Right lobe of liver (tissue), 6 donors: ENCODE data around the gene ONECUT1. TPM values are rescaled to one million over a fixed set of nuclear protein-coding genes. Genes with fewer than 3 reads are reported as not detected.

Source experiments
- ATAC-seq, 4 donors: fragments of 200-7000 bp; cut with Tn5 transposase; one replicate each; pipeline ENCODE4 v1.9.1; 2020; ENCODE audit warnings: mild to moderate bottlenecking in 4 of 4, moderate library complexity in 4 of 4
- DNase-seq, 3 donors: peaks; one replicate each; pipeline ENCODE4 v3.0.0-alpha.2; 2020
- H3K27ac ChIP-seq, 3 donors: fragments of 200-600 bp; one replicate each; pipeline ENCODE4 v1.8.0; 2022
- H3K27me3 ChIP-seq, 2 donors: fragments of 200-600 bp; one replicate each; pipeline ENCODE4 v1.8.0; 2022
- H3K36me3 ChIP-seq, 4 donors: fragments of 200-600 bp; sonication (generic) in 1 of 4; one replicate each; pipeline versions ENCODE4 v1.5.1 to v1.8.0; 2017 to 2022; ENCODE audit warnings: control low read depth in 1 of 4
- H3K4me1 ChIP-seq, 4 donors: fragments of 200-600 bp; sonication (generic) in 1 of 4; one replicate each; pipeline versions ENCODE4 v1.5.1 to v1.8.0; 2017 to 2022; ENCODE audit warnings: control low read depth in 1 of 4
- H3K4me3 ChIP-seq, 3 donors: fragments of 200-600 bp; one replicate each; pipeline ENCODE4 v1.8.0; 2022
- H3K9me3 ChIP-seq, 4 donors: fragments of 200-600 bp; sonication (generic) in 1 of 4; one replicate each; pipeline versions ENCODE4 v1.5.1 to v1.8.0; 2017 to 2022; ENCODE audit warnings: control low read depth in 1 of 4
- CTCF ChIP-seq, 4 donors: fragments of 200-600 bp in 3 of 4; fragments of 450-650 bp in 1 of 4; IDR thresholded peaks; one replicate each; pipeline versions ENCODE4 v1.5.1 to v1.8.0; 2016 to 2022; ENCODE audit warnings: antibody characterized with exemption in 4 of 4, mild to moderate bottlenecking in 2 of 4
- POLR2A ChIP-seq: fragments of 450-650 bp; IDR thresholded peaks from one replicate; pipeline ENCODE4 v1.6.1; 2017; ENCODE audit warnings: antibody characterized with exemption, mild to moderate bottlenecking
- WGBS: methylation state at CpG from one replicate; pipeline ENCODE4 v1.1.6; 2018; ENCODE audit warnings: low coverage, low lambda C conversion rate; ENCODE audit not compliant: insufficient coverage; ENCODE audit errors: missing lambda C conversion rate; 5-methylcytosine and 5-hydroxymethylcytosine counted together
- intact Hi-C, 2 donors: fragments of 100-400 bp; cut with DNase I; formaldehyde crosslinking; loops; one replicate each; pipeline versions ENCODE4 v1.11.2 to v1.14.1; 2022
- total RNA-seq, 6 experiments: library from RNA; depleted of rRNA in 2 of 6; stranded (reverse); fragments of >200 nt in 2 of 6; fragmentation: NEBNext Ultra II Directional in 3 of 6; extraction: Animal tissue kit (Norgen Biotek cat#: 25700) in 3 of 6; gene quantifications; one replicate each; pipeline versions ENCODE4 v1.1.0 to v1.2.4, GENCODE V29; 2016 to 2023
- donor health status: DM: no; HTN: yes; CAD: no.
- donor health status: DM: no; HTN: no; CAD: no.
- donor health status: DM: no; HTN: no; CAD: no.
- donor health status: DM: no; HTN: yes; CAD: no.
- donor health status: DM: no; HTN: yes; CAD: no.

ONECUT1 gene
- total RNA-seq, 6 experiments from 2014 or later, result 41.3 to 58.2 (median 52.5) TPM

DNA sequence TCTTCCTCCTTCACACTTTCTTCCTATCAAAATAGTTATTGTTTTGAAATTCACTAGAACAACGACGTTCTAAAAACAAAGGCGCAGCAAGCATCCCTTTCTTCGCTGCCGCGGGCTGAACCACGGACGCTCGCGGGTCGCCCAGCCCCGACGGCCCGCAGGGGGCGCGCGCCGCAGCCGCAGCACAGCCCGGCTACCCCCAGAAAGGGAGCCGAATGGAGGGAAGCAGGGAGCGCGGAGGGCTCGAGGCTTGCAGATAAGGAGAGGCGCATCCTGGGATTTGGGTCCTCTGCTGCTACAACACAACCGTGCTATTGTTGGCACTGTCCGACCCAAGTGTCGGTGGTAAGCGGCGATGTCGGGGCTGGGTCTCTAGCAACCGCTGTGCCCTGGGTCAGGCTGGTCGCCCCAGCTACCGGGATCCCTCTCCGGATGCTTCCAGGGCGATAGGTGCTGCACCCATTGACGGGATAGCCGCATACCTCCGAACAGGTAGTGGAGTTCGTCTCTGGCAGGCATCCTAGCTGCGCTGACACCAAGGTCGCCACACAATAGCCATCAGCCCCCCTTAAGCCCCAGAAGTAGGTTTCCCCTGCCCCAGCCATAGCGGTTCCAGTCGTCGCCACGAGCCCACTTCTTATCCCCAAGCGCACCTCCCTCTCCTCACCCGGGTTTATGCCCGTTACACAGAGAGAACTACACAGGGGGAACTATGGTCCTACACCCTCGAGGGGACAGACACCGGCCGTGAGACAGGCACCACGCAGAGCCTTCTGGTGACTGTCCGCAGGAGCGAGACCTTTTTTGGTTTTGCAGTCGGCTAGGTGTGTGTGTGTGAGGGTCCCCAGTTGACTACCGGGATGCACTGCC, 6.0 kb downstream of the ONECUT1 start:
- intact Hi-C loops, result loop anchor here (5.0 to 10.0 kb wide), 4 partner anchors 181 to 671 kb away; no protein-coding TSS in a partner anchor
- ATAC-seq, result peak; percentile 13 to 43 (median 24)
- no peaks in the 10 kb centered on the region for H3K27me3 ChIP-seq

GRCh38 chr15:52783191-52783829, 6.8 kb downstream of the ONECUT1 start:
- H3K27me3 ChIP-seq, result no peaks in the 10 kb centered on the region
- intact Hi-C loops, result loop anchor here (5.0 to 10.0 kb wide), 4 partner anchors 181 to 671 kb away; no protein-coding TSS in a partner anchor

More for the DNA sequence above, 6.0 kb downstream of the ONECUT1 start:
- Histone ChIP-seq H3K4me1 (peaks cover 0 to 36% (median 11%) of the 10 kb centered on the region in 4 donors), H3K27ac (peak overlapping the region; percentile 82 to 98 (median 83)), H3K4me3 (peak overlapping the region; percentile 66 to 82 (median 81)), H3K9me3 (no peaks in the 10 kb centered on the region), H3K36me3 (no peaks in the 10 kb centered on the region)
- under 1% methylated on average over 42 of the region's 57 CpGs for WGBS
- TF ChIP-seq POLR2A (peak; percentile 15), CTCF (IDR thresholded peaks at IDR 0.05) (peak; percentile 66 to 87 (median 79))
- DNase-seq, result peak; percentile 59 to 73 (median 62)

DNA sequence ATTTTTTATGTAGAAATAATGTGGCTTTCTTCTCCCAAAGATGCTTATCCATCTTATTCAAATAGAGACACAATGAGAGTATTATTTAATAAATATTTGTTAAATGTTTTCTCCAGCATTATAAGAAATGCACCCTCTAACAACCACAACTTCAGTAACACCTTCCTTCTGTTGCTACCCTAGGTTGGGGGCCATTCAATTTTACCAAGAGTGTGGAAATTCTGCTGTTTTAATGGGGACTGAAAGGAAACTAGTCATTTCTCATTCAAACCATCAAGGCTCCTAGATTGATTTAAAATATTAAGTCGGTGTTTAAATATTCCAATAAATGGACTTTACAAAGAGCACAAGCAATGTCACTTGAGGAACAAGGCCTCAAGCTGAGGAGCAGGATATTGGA, 7.6 kb downstream of the ONECUT1 start:
- no peak overlapping the region for H3K4me3 ChIP-seq
- TF ChIP-seq CTCF (IDR thresholded peaks at IDR 0.05) (no peak), POLR2A (no peak)
- intact Hi-C loops, result loop anchor here (5.0 to 10.0 kb wide), 4 partner anchors 182 to 672 kb away; no protein-coding TSS in a partner anchor
- H3K36me3 ChIP-seq, result no peaks in the 10 kb centered on the region
- 11% methylated on average over 1 of the region's 1 CpG for WGBS
- no peak for ATAC-seq
- H3K4me1 ChIP-seq, result peaks cover 0 to 50% (median 11%) of the 10 kb centered on the region in 4 donors
- no peaks in the 10 kb centered on the region for H3K27me3 ChIP-seq
- DNase-seq, result no peak
- H3K9me3 ChIP-seq, result no peaks in the 10 kb centered on the region
- peak overlapping the region in 1 of 3 donors; percentile 98 for H3K27ac ChIP-seq

More at GRCh38 chr15:52783191-52783829, 6.8 kb downstream of the ONECUT1 start:
- TF ChIP-seq CTCF (IDR thresholded peaks at IDR 0.05), result no peak
- TF ChIP-seq POLR2A, result no peak
- DNase-seq (peak in 2 of 3 donors; percentile 61 to 65), ATAC-seq (peak in 1 of 4 donors; percentile 3)
- no peaks in the 10 kb centered on the region for H3K36me3 ChIP-seq
- 7% methylated on average over 34 of the region's 34 CpGs for WGBS
- peak overlapping the region; percentile 66 to 82 (median 81) for H3K4me3 ChIP-seq
- H3K9me3 ChIP-seq, result no peaks in the 10 kb centered on the region
- peaks cover 0 to 44% (median 11%) of the 10 kb centered on the region in 4 donors for H3K4me1 ChIP-seq
- H3K27ac ChIP-seq, result peak overlapping the region; percentile 82 to 98 (median 83)

- no peaks in the 10 kb centered on the region for H3K27me3 ChIP-seq
- ATAC-seq (peak; percentile 11 to 37 (median 30)), DNase-seq (peak; percentile 61 to 69 (median 66))
- peaks cover 0 to 9% (median 3%) of the 10 kb centered on the region in 4 donors for H3K36me3 ChIP-seq
- no peaks in the 10 kb centered on the region for H3K9me3 ChIP-seq
- peak overlapping the region in 1 of 3 donors; percentile 65 for H3K27ac ChIP-seq
- peaks cover 0 to 50% (median 11%) of the 10 kb centered on the region in 4 donors for H3K4me1 ChIP-seq
- TF ChIP-seq POLR2A (no peak), CTCF (IDR thresholded peaks at IDR 0.05) (peak; percentile 77 to 92 (median 90))
- H3K4me3 ChIP-seq, result peak overlapping the region in 2 of 3 donors; percentile 6 to 19
- WGBS, result under 1% methylated on average over 18 of the region's 18 CpGs
- intact Hi-C loops, result loop anchor here (5.0 to 10.0 kb wide), 4 partner anchors 184 to 674 kb away; no protein-coding TSS in a partner anchor
Observed at GRCh38 chr15:52780172-52780980, 9.8 kb downstream of the ONECUT1 start.
